KOPT-K1 (cell line): ENCODE data around the gene SMARCD1.

Experiments used
- H3K27ac ChIP-seq: fragments of 200-600 bp; sonication (generic); 2 replicates; pipeline ENCODE4 v1.5.1; 2016; ENCODE audit warnings: antibody characterized with exemption, mild to moderate bottlenecking, low read depth, low read length; ENCODE audit not compliant: poor library complexity, severe bottlenecking
- H3K36me3 ChIP-seq: fragments of 200-600 bp; sonication (generic); 2 replicates; pipeline ENCODE4 v1.5.1; 2017; ENCODE audit warnings: antibody characterized with exemption, mild to moderate bottlenecking, low read length, moderate library complexity; ENCODE audit not compliant: insufficient read depth
- H3K9me3 ChIP-seq: fragments of 200-600 bp; sonication (generic); 2 replicates; pipeline ENCODE4 v1.5.1; 2017; ENCODE audit warnings: antibody characterized with exemption, low read length, mild to moderate bottlenecking; ENCODE audit not compliant: insufficient read depth, poor library complexity, severe bottlenecking

The SMARCD1 gene

GRCh38 chr12:50084775-50085614, at the start of gene SMARCD1:
Gene SMARCD1, plus strand, starts transcription at chr12:50085342. Its CDS starts 28 bp downstream, at chr12:50085370.
- peaks cover 37% of the 10 kb centered on the region for H3K36me3 ChIP-seq
- H3K27ac ChIP-seq: peak within 1 kb of the TSS; percentile 73
- no peaks in the 10 kb centered on the region for H3K9me3 ChIP-seq

GRCh38 chr12:50038336-50038735, 46.8 kb upstream of the SMARCD1 start:
- Histone ChIP-seq H3K36me3 (no peaks in the 10 kb centered on the region), H3K9me3 (no peaks in the 10 kb centered on the region), H3K27ac (no peak overlapping the region)

- H3K27ac ChIP-seq: no peak overlapping the region
- H3K9me3 ChIP-seq: no peaks in the 10 kb centered on the region
- no peaks in the 10 kb centered on the region for H3K36me3 ChIP-seq
These were observed 45.8 kb upstream of the SMARCD1 start for GRCh38 chr12:50039151-50039835.

- Histone ChIP-seq H3K9me3 (no peaks in the 10 kb centered on the region), H3K36me3 (no peaks in the 10 kb centered on the region), H3K27ac (no peak overlapping the region)
These were observed 44.5 kb upstream of the SMARCD1 start for GRCh38 chr12:50040657-50041056.

- H3K9me3 ChIP-seq: no peaks in the 10 kb centered on the region
- H3K36me3 ChIP-seq: no peaks in the 10 kb centered on the region
- H3K27ac ChIP-seq: no peak overlapping the region
These were observed 43.9 kb upstream of the SMARCD1 start for GRCh38 chr12:50041062-50041860.

- H3K9me3 ChIP-seq: no peaks in the 10 kb centered on the region
These were observed 43.2 kb upstream of the SMARCD1 start for GRCh38 chr12:50041962-50042361.

GRCh38 chr12:50042693-50043092, 42.4 kb upstream of the SMARCD1 start:
- Histone ChIP-seq H3K27ac (no peak overlapping the region), H3K36me3 (no peaks in the 10 kb centered on the region), H3K9me3 (no peaks in the 10 kb centered on the region)

More at GRCh38 chr12:50041962-50042361, 43.2 kb upstream of the SMARCD1 start:
- no peak overlapping the region for H3K27ac ChIP-seq
- H3K36me3 ChIP-seq: no peaks in the 10 kb centered on the region

GRCh38 chr12:50043308-50043707, 41.8 kb upstream of the SMARCD1 start:
- Histone ChIP-seq H3K9me3 (no peaks in the 10 kb centered on the region), H3K27ac (no peak overlapping the region), H3K36me3 (no peaks in the 10 kb centered on the region)

- Histone ChIP-seq H3K36me3 (no peaks in the 10 kb centered on the region), H3K9me3 (no peaks in the 10 kb centered on the region), H3K27ac (no peak overlapping the region)
These were observed 41.3 kb upstream of the SMARCD1 start for GRCh38 chr12:50043854-50044253.

GRCh38 chr12:50047693-50048250, 37.4 kb upstream of the SMARCD1 start:
- Histone ChIP-seq H3K27ac (no peak overlapping the region), H3K9me3 (no peaks in the 10 kb centered on the region), H3K36me3 (no peaks in the 10 kb centered on the region)

- no peaks in the 10 kb centered on the region for H3K36me3 ChIP-seq
- H3K9me3 ChIP-seq: no peaks in the 10 kb centered on the region
- H3K27ac ChIP-seq: no peak overlapping the region
These were observed 35.7 kb upstream of the SMARCD1 start for GRCh38 chr12:50049254-50050118.

- no peak overlapping the region for H3K27ac ChIP-seq
- H3K36me3 ChIP-seq: no peaks in the 10 kb centered on the region
- H3K9me3 ChIP-seq: no peaks in the 10 kb centered on the region
These were observed 35.1 kb upstream of the SMARCD1 start for GRCh38 chr12:50050119-50050385.

GRCh38 chr12:50050410-50051098, 34.6 kb upstream of the SMARCD1 start:
- Histone ChIP-seq H3K27ac (no peak overlapping the region), H3K36me3 (no peaks in the 10 kb centered on the region), H3K9me3 (no peaks in the 10 kb centered on the region)
